Fibroblast of lung (primary cell): ENCODE data around the gene CHCHD6. TPM values are rescaled to one million over a fixed set of nuclear protein-coding genes. Genes with fewer than 3 reads are reported as not detected.

ENCODE experiments used
- DNase-seq, 2 donors: peaks; one replicate each; pipeline versions ENCODE4 v3.0.0 to v3.0.0-alpha.2; 2010; ENCODE audit warnings: low read depth in 2 of 2
- H2AFZ ChIP-seq: 2 replicates; pipeline ENCODE4 v1.5.1; 2012; ENCODE audit warnings: low read length, control low read depth, inconsistent platforms
- H3K27ac ChIP-seq: 2 replicates; pipeline ENCODE4 v1.5.1; 2011; ENCODE audit warnings: low read length, control low read depth; ENCODE audit not compliant: insufficient read depth
- H3K27me3 ChIP-seq: 2 replicates; pipeline ENCODE4 v1.5.1; 2011; ENCODE audit warnings: mild to moderate bottlenecking, low read length; ENCODE audit not compliant: control insufficient read depth, insufficient read depth
- H3K36me3 ChIP-seq: 2 replicates; pipeline ENCODE4 v1.5.1; 2011; ENCODE audit warnings: low read length; ENCODE audit not compliant: control insufficient read depth, insufficient read depth
- H3K4me1 ChIP-seq: 2 replicates; pipeline ENCODE4 v1.5.1; 2011; ENCODE audit warnings: low read length; ENCODE audit not compliant: control insufficient read depth, insufficient read depth; ENCODE audit errors: extremely low read depth
- H3K4me2 ChIP-seq: 2 replicates; pipeline ENCODE4 v1.5.1; 2011; ENCODE audit warnings: low read length, control low read depth; ENCODE audit not compliant: insufficient read depth; ENCODE audit errors: extremely low read depth
- H3K4me3 ChIP-seq, 4 experiments: fragments of 200-600 bp in 1 of 4; sonication (generic) in 1 of 4; replicated peaks in 1 of 4; 2 replicates each; pipeline ENCODE4 v1.5.1; 2011 to 2016; ENCODE audit warnings: low read length in 4 of 4, low read depth in 3 of 4, mild to moderate bottlenecking in 3 of 4, control low read depth in 2 of 4, inconsistent platforms in 1 of 4, mixed read lengths in 1 of 4; ENCODE audit not compliant: insufficient read depth in 1 of 4; ENCODE audit errors: control extremely low read depth in 1 of 4
- H3K79me2 ChIP-seq: 2 replicates; pipeline ENCODE4 v1.5.1; 2012; ENCODE audit warnings: mild to moderate bottlenecking, low read length, inconsistent platforms; ENCODE audit not compliant: control insufficient read depth, insufficient read depth
- H3K9ac ChIP-seq: 2 replicates; pipeline ENCODE4 v1.5.1; 2011; ENCODE audit warnings: mild to moderate bottlenecking, low read length, control low read depth; ENCODE audit not compliant: insufficient read depth
- H3K9me3 ChIP-seq: 2 replicates; pipeline ENCODE4 v1.5.1; 2012; ENCODE audit warnings: low read depth, low read length; ENCODE audit not compliant: control insufficient read depth, insufficient read depth
- H4K20me1 ChIP-seq: 2 replicates; pipeline ENCODE4 v1.5.1; 2011; ENCODE audit warnings: low read length; ENCODE audit not compliant: control insufficient read depth, insufficient read depth; ENCODE audit errors: extremely low read depth
- CTCF ChIP-seq, 2 donors: IDR thresholded peaks in 1 of 2; conservative IDR thresholded peaks in 1 of 2; 1 replicate in 1 of 2; 2 replicates in 1 of 2; pipeline ENCODE4 v1.5.1; 2011 to 2012; ENCODE audit warnings: low read length in 2 of 2, control low read depth in 1 of 2, inconsistent platforms in 1 of 2, low read depth in 1 of 2, mild to moderate bottlenecking in 1 of 2
- EZH2 ChIP-seq: IDR thresholded peaks from 2 replicates; pipeline ENCODE4 v1.5.1; 2012; ENCODE audit warnings: low read length, control low read depth, mild to moderate bottlenecking; ENCODE audit errors: missing control alignments
- polyA plus RNA-seq, 2 donors: library from polyadenylated mRNA; depleted of rRNA in 1 of 2; stranded (reverse) in 1 of 2; unstranded in 1 of 2; fragments of >200 nt; gene quantifications; 2 replicates each; pipeline ENCODE4 v1.2.1, GENCODE V29; 2011 to 2012; ENCODE audit warnings: missing spikeins in 1 of 2
- total RNA-seq: library from RNA; depleted of rRNA; stranded (reverse); fragments of >200 nt; gene quantifications from 2 replicates; pipeline ENCODE4 v1.2.1, GENCODE V29; 2014

Gene CHCHD6
- total and polyA plus RNA-seq, 2 donors (not counting 1 experiment from before 2014, with no cell fraction given): 9.5 to 11.1 TPM

DNA sequence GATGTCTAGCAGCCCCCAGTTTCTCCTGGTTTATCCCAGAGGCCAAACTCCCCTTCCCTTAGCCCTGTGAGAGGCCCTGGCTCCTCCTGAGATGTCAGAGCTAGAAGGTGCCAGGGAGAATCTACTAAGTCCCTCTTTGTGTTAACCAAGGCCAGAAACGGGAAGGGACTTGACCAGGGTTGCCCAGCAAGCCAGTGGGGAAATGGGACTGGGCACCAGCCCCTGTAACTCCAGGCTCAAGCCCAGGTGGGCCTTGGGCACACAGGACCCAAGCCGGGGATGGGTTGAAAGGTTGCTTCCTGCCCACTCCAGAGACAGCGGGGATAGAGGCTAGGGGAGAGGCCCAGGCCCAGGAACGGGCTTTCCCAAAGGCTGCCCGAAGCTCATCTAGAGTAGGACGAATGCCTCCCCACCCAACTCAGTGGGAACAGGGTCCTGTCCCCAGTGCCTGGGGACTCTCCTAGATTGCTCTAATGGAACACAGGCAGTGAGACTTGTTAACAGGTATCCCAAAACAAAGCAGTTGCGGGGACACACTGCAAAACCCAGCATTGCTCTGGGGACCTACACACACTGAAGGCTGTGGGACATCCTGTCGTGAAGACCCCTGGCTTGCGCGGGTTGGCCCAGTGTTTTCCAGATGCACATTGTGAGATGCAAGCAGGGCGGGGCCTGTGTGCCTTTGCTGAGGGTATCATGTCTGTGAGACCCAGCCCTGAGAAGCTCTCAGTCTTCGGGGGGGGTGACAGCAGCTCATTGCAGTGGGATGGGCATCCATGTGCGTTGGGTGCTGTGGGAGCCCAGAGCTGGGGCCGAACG lies 36.2 kb upstream of the CHCHD6 start:
- DNase-seq: no peak
- no peak overlapping the region for H3K27ac ChIP-seq
- peaks cover 9% of the 10 kb centered on the region for H3K27me3 ChIP-seq
- H2AFZ ChIP-seq: no peak overlapping the region
- no peaks in the 10 kb centered on the region for H3K36me3 ChIP-seq
- H3K9ac ChIP-seq: no peak overlapping the region
- H3K4me2 ChIP-seq: no peak overlapping the region
- H4K20me1 ChIP-seq: no peaks in the 10 kb centered on the region
- no peak for TF ChIP-seq EZH2
- TF ChIP-seq CTCF (conservative IDR thresholded peaks at IDR 0.05 in 1 of 2, IDR thresholded peaks at IDR 0.05 in 1 of 2; ENCODE audit: low read depth in 1 of 2, low read length in 2 of 2): no peak
- no peaks in the 10 kb centered on the region for H3K79me2 ChIP-seq
- H3K4me1 ChIP-seq: no peaks in the 10 kb centered on the region
- no peak overlapping the region for H3K4me3 ChIP-seq
- H3K9me3 ChIP-seq: no peaks in the 10 kb centered on the region

DNA sequence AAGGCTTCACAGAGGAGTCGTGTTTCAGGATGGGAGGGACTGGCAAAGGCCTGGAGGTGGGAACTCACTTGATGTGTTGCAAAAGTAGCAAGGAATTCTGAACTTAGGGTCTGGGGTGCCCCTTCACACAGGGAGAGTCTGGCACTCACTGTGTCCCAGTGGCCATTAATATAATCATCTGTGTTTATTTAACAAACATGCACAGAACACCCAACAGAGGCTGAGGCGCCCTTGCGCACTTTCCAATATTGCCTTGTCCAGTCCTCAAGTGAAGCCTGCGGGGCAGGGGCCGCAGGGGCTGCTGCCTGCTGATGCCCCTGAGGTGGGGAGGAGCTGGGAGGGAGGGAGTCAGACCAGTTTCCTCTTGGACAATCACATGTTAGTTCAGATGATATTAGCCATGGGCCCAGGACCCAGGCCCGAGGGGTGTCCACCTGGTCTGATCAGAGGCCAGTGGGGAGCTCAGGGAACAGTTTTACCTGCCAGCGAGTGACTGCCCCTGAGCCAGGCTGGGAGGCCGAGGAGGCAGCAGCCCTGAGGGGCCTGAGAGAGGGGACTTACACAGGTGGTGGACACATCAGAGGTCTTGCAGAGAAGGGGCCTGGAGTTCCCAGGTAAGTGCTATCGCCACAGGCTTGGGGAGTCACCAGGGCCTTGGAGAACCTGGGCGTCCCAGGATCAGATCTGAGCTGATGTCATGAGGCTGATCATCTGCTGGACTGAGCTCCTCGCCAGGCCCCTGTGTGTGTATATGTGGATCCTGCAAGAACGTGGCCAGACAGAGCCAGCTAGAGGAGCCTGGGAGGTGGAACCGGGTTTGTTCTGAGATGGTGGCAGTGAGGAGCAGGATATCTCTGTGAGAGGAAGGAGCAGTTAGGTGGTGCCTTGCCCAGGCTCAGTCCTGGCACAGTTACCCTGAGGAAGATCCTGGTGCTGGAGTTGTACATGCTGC lies 35.3 kb upstream of the CHCHD6 start:
- H2AFZ ChIP-seq: no peak overlapping the region
- no peaks in the 10 kb centered on the region for H3K4me1 ChIP-seq
- H3K4me2 ChIP-seq: no peak overlapping the region
- H3K4me3 ChIP-seq: no peak overlapping the region
- no peak for TF ChIP-seq CTCF (conservative IDR thresholded peaks at IDR 0.05 in 1 of 2, IDR thresholded peaks at IDR 0.05 in 1 of 2; ENCODE audit: low read depth in 1 of 2, low read length in 2 of 2)
- TF ChIP-seq EZH2: no peak
- no peaks in the 10 kb centered on the region for H3K9me3 ChIP-seq
- no peaks in the 10 kb centered on the region for H3K36me3 ChIP-seq
- DNase-seq: no peak
- H3K79me2 ChIP-seq: no peaks in the 10 kb centered on the region
- no peaks in the 10 kb centered on the region for H4K20me1 ChIP-seq
- no peak overlapping the region for H3K9ac ChIP-seq
- H3K27me3 ChIP-seq: peaks cover 4% of the 10 kb centered on the region
- no peak overlapping the region for H3K27ac ChIP-seq

DNA sequence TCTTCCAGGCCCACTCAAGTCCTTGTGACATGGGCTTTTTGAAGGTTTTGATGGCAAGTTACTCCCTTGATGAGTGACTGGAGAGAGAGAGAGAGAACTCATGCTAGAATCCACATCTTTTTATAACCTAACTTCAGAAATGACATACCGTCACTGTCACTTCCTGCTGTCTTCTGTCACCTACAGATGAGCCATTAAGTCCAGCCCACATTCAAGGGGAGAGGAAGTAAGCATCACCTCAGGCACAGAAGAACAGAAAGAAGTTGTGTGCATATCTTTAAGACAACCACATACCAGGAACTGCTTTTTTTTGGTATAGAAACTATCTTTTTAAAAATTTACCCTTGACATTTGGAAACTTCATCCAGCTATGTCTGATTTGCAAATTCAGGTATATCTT lies 32.5 kb upstream of the CHCHD6 start:
- H3K4me3 ChIP-seq: no peak overlapping the region
- H3K4me2 ChIP-seq: no peak overlapping the region
- no peaks in the 10 kb centered on the region for H3K79me2 ChIP-seq
- H3K9ac ChIP-seq: no peak overlapping the region
- no peak overlapping the region for H2AFZ ChIP-seq
- H3K27ac ChIP-seq: no peak overlapping the region
- H3K27me3 ChIP-seq: peaks cover 4% of the 10 kb centered on the region
- H4K20me1 ChIP-seq: no peaks in the 10 kb centered on the region
- DNase-seq: no peak
- no peaks in the 10 kb centered on the region for H3K36me3 ChIP-seq
- TF ChIP-seq EZH2: no peak
- TF ChIP-seq CTCF (conservative IDR thresholded peaks at IDR 0.05 in 1 of 2, IDR thresholded peaks at IDR 0.05 in 1 of 2; ENCODE audit: low read depth in 1 of 2, low read length in 2 of 2): no peak
- no peaks in the 10 kb centered on the region for H3K9me3 ChIP-seq
- no peaks in the 10 kb centered on the region for H3K4me1 ChIP-seq
